Esophagus muscularis mucosa (tissue), 4 donors: ENCODE data around the gene TMTC4. TPM values are rescaled to one million over a fixed set of nuclear protein-coding genes. Genes with fewer than 3 reads are reported as not detected.
A peak's percentile ranks its signal among the peaks of the same experiment; 100 is the strongest.

Experiments used
- DNase-seq: peaks from one replicate; pipeline ENCODE4 v3.0.0-alpha.2; 2017; ENCODE audit errors: extremely low spot score
- H3K27ac ChIP-seq, 4 donors: fragments of 200-600 bp; sonication (generic); replicated peaks in 1 of 4; 1 replicate in 3 of 4; 2 replicates in 1 of 4; pipeline ENCODE4 v1.5.1; 2016 to 2019; ENCODE audit warnings: mild to moderate bottlenecking in 1 of 4
- H3K27me3 ChIP-seq, 4 donors: fragments of 200-600 bp; sonication (generic); one replicate each; pipeline versions ENCODE4 v1.5.1 to v1.6.0; 2016 to 2019
- H3K36me3 ChIP-seq, 4 donors: fragments of 200-600 bp; sonication (generic); one replicate each; pipeline ENCODE4 v1.5.1; 2016 to 2019
- H3K4me1 ChIP-seq, 4 donors: fragments of 200-600 bp; sonication (generic); one replicate each; pipeline ENCODE4 v1.5.1; 2016 to 2019
- H3K4me3 ChIP-seq, 4 donors: fragments of 200-600 bp; sonication (generic); 1 replicate in 2 of 4; 2 replicates in 2 of 4; pipeline ENCODE4 v1.5.1; 2016 to 2019; ENCODE audit warnings: mild to moderate bottlenecking in 4 of 4, moderate library complexity in 1 of 4
- H3K9me3 ChIP-seq, 4 donors: fragments of 200-600 bp; sonication (generic); 1 replicate in 3 of 4; 2 replicates in 1 of 4; pipeline ENCODE4 v1.5.1; 2016 to 2019
- CTCF ChIP-seq, 3 experiments: fragments of 200-600 bp in 2 of 3; fragments of 450-650 bp in 1 of 3; sonication (generic) in 2 of 3; IDR thresholded peaks; one replicate each; pipeline ENCODE4 v1.5.1; 2017 to 2019; ENCODE audit warnings: antibody characterized with exemption in 3 of 3, mild to moderate bottlenecking in 2 of 3, moderate library complexity in 1 of 3
- EP300 ChIP-seq: sonication (generic); formaldehyde crosslinking; IDR thresholded peaks from one replicate; pipeline ENCODE4 v1.6.1; 2017; ENCODE audit warnings: antibody characterized with exemption
- POLR2A ChIP-seq: fragments of 450-650 bp; IDR thresholded peaks from one replicate; pipeline ENCODE4 v1.6.1; 2017; ENCODE audit warnings: antibody characterized with exemption, moderate library complexity, mild to moderate bottlenecking, low read depth
- POLR2AphosphoS5 ChIP-seq, 2 donors: sonication (generic); formaldehyde crosslinking; IDR thresholded peaks; one replicate each; pipeline ENCODE4 v1.6.1; 2017; ENCODE audit warnings: antibody characterized with exemption in 2 of 2
- WGBS: methylation state at CpG from one replicate; pipeline ENCODE4 v1.1.5; 2018; 5-methylcytosine and 5-hydroxymethylcytosine counted together
- intact Hi-C: fragments of 100-400 bp; cut with DNase I; formaldehyde crosslinking; loops from one replicate; pipeline ENCODE4 v1.15.1; 2023
- total RNA-seq, 4 donors: library from RNA; depleted of rRNA; stranded (reverse); fragments of >200 nt; gene quantifications; one replicate each; pipeline versions ENCODE4 v1.1.0 to v1.2.1, GENCODE V29; 2016

The TMTC4 gene
- total RNA-seq, 4 donors from 2014 or later, result 7.1 to 13.7 (median 8.4) TPM

- Histone ChIP-seq H3K4me3 (peak overlapping the region; percentile 69 to 98 (median 92)), H3K27ac (peak overlapping the region; percentile 88 to 95 (median 90)), H3K27me3 (no peaks in the 10 kb centered on the region), H3K36me3 (peaks cover 0 to 14% (median 12%) of the 10 kb centered on the region in 4 donors), H3K4me1 (peaks cover 14 to 21% (median 19%) of the 10 kb centered on the region in 4 donors), H3K9me3 (no peaks in the 10 kb centered on the region)
- intact Hi-C loops, result loop anchor here (5.0 kb wide), 1 partner anchor 92 kb away; no protein-coding TSS in a partner anchor
- no peak for TF ChIP-seq CTCF (IDR thresholded peaks at IDR 0.05)
- no peak for TF ChIP-seq POLR2AphosphoS5 (IDR thresholded peaks at IDR 0.05)
- TF ChIP-seq POLR2A, result no peak
- TF ChIP-seq EP300, result no peak
- 1% methylated on average over 34 of the region's 86 CpGs for WGBS
- DNase-seq, result no peak
Observed at GRCh38 chr13:100673713-100674571, 653 bp downstream of the TMTC4 start.

- H3K36me3 ChIP-seq, result peaks cover 0 to 20% (median 16%) of the 10 kb centered on the region in 4 donors
- H3K9me3 ChIP-seq, result no peaks in the 10 kb centered on the region
- whole genome bisulfite sequencing, result 39% methylated on average over 11 of the region's 11 CpGs
- H3K4me3 ChIP-seq, result peak overlapping the region; percentile 69 to 98 (median 92)
- TF ChIP-seq POLR2AphosphoS5 (IDR thresholded peaks at IDR 0.05), result no peak
- TF ChIP-seq POLR2A, result no peak
- no peak for TF ChIP-seq EP300
- no peak for TF ChIP-seq CTCF (IDR thresholded peaks at IDR 0.05)
- peaks cover 14 to 21% (median 19%) of the 10 kb centered on the region in 4 donors for H3K4me1 ChIP-seq
- no peak for DNase-seq
- peak overlapping the region; percentile 77 to 95 (median 84) for H3K27ac ChIP-seq
- intact Hi-C loops, result loop anchor here (5.0 kb wide), 1 partner anchor 91 kb away; no protein-coding TSS in a partner anchor
- H3K27me3 ChIP-seq, result no peaks in the 10 kb centered on the region
Observed at GRCh38 chr13:100673376-100673712, 1.3 kb downstream of the TMTC4 start.

- peaks cover 0 to 38% (median 31%) of the 10 kb centered on the region in 4 donors for H3K36me3 ChIP-seq
- WGBS, result 88% methylated on average over 11 of the region's 11 CpGs
- no peak for TF ChIP-seq POLR2A
- intact Hi-C loops, result loop anchor here (5.0 kb wide), 1 partner anchor 89 kb away; no protein-coding TSS in a partner anchor
- peak; percentile 85 for DNase-seq
- H3K27me3 ChIP-seq, result no peaks in the 10 kb centered on the region
- peaks cover 14 to 21% (median 19%) of the 10 kb centered on the region in 4 donors for H3K4me1 ChIP-seq
- no peak overlapping the region for H3K27ac ChIP-seq
- H3K9me3 ChIP-seq, result no peaks in the 10 kb centered on the region
- no peak overlapping the region for H3K4me3 ChIP-seq
Observed at GRCh38 chr13:100671389-100672182, 3.0 kb downstream of the TMTC4 start.

GRCh38 chr13:100668408-100668807, 6.2 kb downstream of the TMTC4 start:
- Histone ChIP-seq H3K27ac (no peak overlapping the region), H3K36me3 (peaks cover 15 to 69% (median 59%) of the 10 kb centered on the region in 4 donors), H3K9me3 (no peaks in the 10 kb centered on the region), H3K4me3 (no peak overlapping the region), H3K4me1 (peaks cover 4 to 10% (median 8%) of the 10 kb centered on the region in 4 donors), H3K27me3 (no peaks in the 10 kb centered on the region)
- WGBS, result 95% methylated on average over 7 of the region's 7 CpGs
- DNase-seq, result no peak
- intact Hi-C loops, result no loop called here
- TF ChIP-seq EP300 (no peak), POLR2A (no peak)

- DNase-seq, result no peak
- peaks cover 0 to 5% (median 3%) of the 10 kb centered on the region in 4 donors for H3K4me1 ChIP-seq
- WGBS, result 97% methylated on average over 9 of the region's 9 CpGs
- intact Hi-C loops, result no loop called here
- H3K27me3 ChIP-seq, result no peaks in the 10 kb centered on the region
- H3K4me3 ChIP-seq, result no peak overlapping the region
- H3K27ac ChIP-seq, result no peak overlapping the region
- H3K36me3 ChIP-seq, result peaks cover 17 to 74% (median 64%) of the 10 kb centered on the region in 4 donors
- no peak for TF ChIP-seq CTCF (IDR thresholded peaks at IDR 0.05)
- TF ChIP-seq POLR2A, result no peak
- no peak for TF ChIP-seq POLR2AphosphoS5 (IDR thresholded peaks at IDR 0.05)
- TF ChIP-seq EP300, result no peak
- H3K9me3 ChIP-seq, result no peaks in the 10 kb centered on the region
Observed at GRCh38 chr13:100667894-100668293, 6.7 kb downstream of the TMTC4 start.
